ENCODE measurements around the gene VSX2. TPM values are rescaled to one million over a fixed set of nuclear protein-coding genes. Genes with fewer than 3 reads are reported as not detected.
A peak's percentile ranks its signal among the peaks of the same experiment; 100 is the strongest.

VSX2 gene
- total and polyA plus RNA-seq, 2 of the 13 experiments (the other 11 are each of a cell fraction or from before 2014, with no cell fraction given): 0.05 TPM; not detected in 1

GRCh38 chr14:74257078-74257940 is 18.1 kb downstream of the VSX2 start:
- Histone ChIP-seq H3K79me2 (ENCODE audit: insufficient read depth, low read length) (no peaks in the 10 kb centered on the region), H3K27ac (ENCODE audit: extremely low read length, insufficient read depth, low read length) (no peak overlapping the region), H3K4me3 (replicated peaks in 1 of 3; ENCODE audit: insufficient read depth in 1 of 3, low read depth in 2 of 3, low read length in 3 of 3) (peak overlapping the region; percentile 57 to 73 (median 69)), H4K20me1 (ENCODE audit: insufficient read depth, low read length) (no peaks in the 10 kb centered on the region), H3K9me3 (ENCODE audit: low read length) (no peaks in the 10 kb centered on the region), H3K4me1 (ENCODE audit: insufficient read depth, low read length) (peaks cover 10% of the 10 kb centered on the region), H3K9ac (ENCODE audit: insufficient read depth, low read depth, low read length) (peak overlapping the region; percentile 3), H3K36me3 (replicated peaks in 1 of 2; ENCODE audit: control insufficient read depth in 1 of 2, insufficient read depth in 2 of 2, low read length in 2 of 2) (no peaks in the 10 kb centered on the region), H2AFZ (ENCODE audit: low read length) (no peak overlapping the region), H3K27me3 (ENCODE audit: control insufficient read depth in 1 of 2, insufficient read depth in 2 of 2, low read length in 2 of 2) (peaks cover 10 to 47% of the 10 kb centered on the region in 2 experiments; a peak in 4 of 5 replicates), H3K4me2 (ENCODE audit: low read depth, low read length) (peak overlapping the region; percentile 84)
- no peak for FAIRE-seq
- no TSS peak for BruUV-seq (replicated peaks)
- ChIA-PET POLR2A (no interaction called here), CTCF (ENCODE audit: low intra/inter-chr PET ratio, low total read pairs) (interaction anchor here (0.7 to 2.5 kb wide), 4 partner anchors 13 to 146 kb away, joined by 3 to 23 read pairs (median 8); no protein-coding TSS in a partner anchor)
- ATAC-seq: peak; percentile 77
- no peak for DNase-seq (ENCODE audit: low spot score)
- in situ Hi-C loops (cut with HindIII; ENCODE audit: extremely low pct_ligation_motif_present, low pct_unique_long_range_greater_than_20kb) (loop anchor here (5.0 kb wide), 1 partner anchor 40 kb away; no protein-coding TSS in a partner anchor), intact Hi-C loops (cut with micrococcal nuclease; ENCODE audit: unreplicated experiment) (loop anchor here (1.0 kb wide), 1 partner anchor 146 kb away; no protein-coding TSS in a partner anchor)
- WGBS (ENCODE audit: low lambda C conversion rate): 0% methylated on average over 3 of the region's 68 CpGs
- TF ChIP-seq POLR2AphosphoS5 (IDR thresholded peaks at IDR 0.05; ENCODE audit: low read depth, low read length) (no peak), MYPOP (CRISPR knock-in tag; IDR thresholded peaks at IDR 0.05) (peak; percentile 61; the same call in 1 of the 2 replicates), ZNF800 (CRISPR knock-in tag; IDR thresholded peaks at IDR 0.05) (0 out of 2 replicates have a peak, but pooled peaks have one; percentile 51), NRL (CRISPR knock-in tag; IDR thresholded peaks at IDR 0.05; ENCODE audit: borderline replicate concordance) (no peak), TFE3 (CRISPR knock-in tag; IDR thresholded peaks at IDR 0.05) (no peak), ZNF292 (CRISPR knock-in tag; IDR thresholded peaks at IDR 0.05; ENCODE audit: borderline replicate concordance, low read depth) (peak; percentile 54; the same call in 1 of the 2 replicates), HES4 (CRISPR knock-in tag; IDR thresholded peaks at IDR 0.05; ENCODE audit: borderline replicate concordance) (no peak), FOXK2 (IDR thresholded peaks at IDR 0.05) (no peak), HMGXB4 (CRISPR knock-in tag; IDR thresholded peaks at IDR 0.05; ENCODE audit: borderline replicate concordance in 1 of 2, low read depth in 1 of 2) (peak in 1 of 2 experiments; percentile 86; a peak in 2 of 4 replicates), TRIM22 (IDR thresholded peaks at IDR 0.05) (no peak), ZSCAN5A (CRISPR knock-in tag; IDR thresholded peaks at IDR 0.05; ENCODE audit: borderline replicate concordance) (no peak), RAD21 (CRISPR knock-in tag; IDR thresholded peaks at IDR 0.05) (peak; percentile 65)

All from HepG2 (cell line).